AG09319 (cell line): ENCODE measurements around the gene SF3B2.
"Not testable (repeated sequence)": the region's sequence is repeated elsewhere in the genome, so short reads cannot be mapped to it uniquely, and the experiment has no call there.

ENCODE experiments used
- DNase-seq: peaks from one replicate; pipeline ENCODE4 v3.0.0-alpha.2; 2010; ENCODE audit warnings: low read depth; ENCODE audit errors: extremely low read depth
- TF ChIP-seq, protein P1 (sequence below): IDR thresholded peaks from 2 replicates; pipeline ENCODE4 v1.5.1; 2011; ENCODE audit warnings: low read depth, mild to moderate bottlenecking, inconsistent platforms, low read length, moderate library complexity

Gene SF3B2

DNA sequence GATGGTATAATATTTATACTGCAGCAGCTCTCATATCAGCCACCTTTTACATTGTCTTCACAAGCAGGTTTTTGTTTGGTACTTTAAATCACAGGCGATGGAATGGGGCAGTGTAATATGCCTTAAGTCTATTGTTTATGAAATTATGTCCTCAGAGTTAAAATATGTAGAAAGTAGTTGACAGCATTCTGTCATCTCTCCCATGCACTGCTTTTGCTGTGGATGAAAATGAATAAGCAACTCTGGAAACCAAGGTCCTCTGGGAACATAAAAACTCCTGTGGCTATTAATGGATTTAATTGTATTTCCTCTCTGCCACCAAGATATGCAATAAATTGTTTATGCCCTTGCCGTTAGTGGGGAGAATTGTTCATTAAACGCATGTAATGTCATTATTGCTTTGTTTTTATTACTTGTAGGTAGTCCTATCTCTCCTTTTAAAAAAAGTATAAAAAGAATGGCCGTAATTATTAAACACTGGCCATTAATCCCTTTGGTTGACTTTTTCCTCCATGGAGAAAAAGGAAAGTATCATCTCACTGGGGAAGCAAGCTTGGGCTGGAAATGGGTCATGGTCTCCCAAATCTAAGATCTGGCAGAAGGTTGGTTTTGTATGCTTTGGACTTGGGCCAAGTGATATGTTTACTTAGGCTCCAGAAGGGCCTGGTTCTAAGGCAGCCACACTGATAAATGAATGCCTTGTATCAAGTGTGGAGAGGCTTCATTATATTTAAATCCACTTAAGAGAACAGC is 31.0 kb downstream of the SF3B2 start:
- DNase-seq: no peak

DNA sequence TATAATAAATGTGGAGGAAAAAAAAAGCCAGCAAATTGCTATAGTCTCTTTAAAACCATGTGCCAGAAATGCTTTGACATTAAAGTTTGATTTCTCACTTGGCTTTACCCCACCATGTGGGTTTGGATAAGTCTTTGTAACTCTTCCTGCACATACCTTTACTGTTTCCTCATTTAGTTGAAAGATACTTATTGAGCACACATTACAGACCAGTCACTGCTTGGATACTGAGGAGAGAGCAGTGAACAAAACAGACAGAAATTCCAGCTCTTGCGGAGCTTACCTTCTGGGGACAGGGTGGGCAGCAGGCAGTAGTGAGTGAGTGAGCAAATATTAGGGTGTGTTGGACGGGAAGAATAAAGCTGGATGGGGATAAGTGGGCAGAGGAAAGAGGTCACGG is 31.6 kb downstream of the SF3B2 start:
- TF ChIP-seq, protein P1, sequence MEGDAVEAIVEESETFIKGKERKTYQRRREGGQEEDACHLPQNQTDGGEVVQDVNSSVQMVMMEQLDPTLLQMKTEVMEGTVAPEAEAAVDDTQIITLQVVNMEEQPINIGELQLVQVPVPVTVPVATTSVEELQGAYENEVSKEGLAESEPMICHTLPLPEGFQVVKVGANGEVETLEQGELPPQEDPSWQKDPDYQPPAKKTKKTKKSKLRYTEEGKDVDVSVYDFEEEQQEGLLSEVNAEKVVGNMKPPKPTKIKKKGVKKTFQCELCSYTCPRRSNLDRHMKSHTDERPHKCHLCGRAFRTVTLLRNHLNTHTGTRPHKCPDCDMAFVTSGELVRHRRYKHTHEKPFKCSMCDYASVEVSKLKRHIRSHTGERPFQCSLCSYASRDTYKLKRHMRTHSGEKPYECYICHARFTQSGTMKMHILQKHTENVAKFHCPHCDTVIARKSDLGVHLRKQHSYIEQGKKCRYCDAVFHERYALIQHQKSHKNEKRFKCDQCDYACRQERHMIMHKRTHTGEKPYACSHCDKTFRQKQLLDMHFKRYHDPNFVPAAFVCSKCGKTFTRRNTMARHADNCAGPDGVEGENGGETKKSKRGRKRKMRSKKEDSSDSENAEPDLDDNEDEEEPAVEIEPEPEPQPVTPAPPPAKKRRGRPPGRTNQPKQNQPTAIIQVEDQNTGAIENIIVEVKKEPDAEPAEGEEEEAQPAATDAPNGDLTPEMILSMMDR: no peak
- DNase-seq: no peak

More for the DNA sequence above, 31.0 kb downstream of the SF3B2 start:
- TF ChIP-seq, protein P1: no peak

DNA sequence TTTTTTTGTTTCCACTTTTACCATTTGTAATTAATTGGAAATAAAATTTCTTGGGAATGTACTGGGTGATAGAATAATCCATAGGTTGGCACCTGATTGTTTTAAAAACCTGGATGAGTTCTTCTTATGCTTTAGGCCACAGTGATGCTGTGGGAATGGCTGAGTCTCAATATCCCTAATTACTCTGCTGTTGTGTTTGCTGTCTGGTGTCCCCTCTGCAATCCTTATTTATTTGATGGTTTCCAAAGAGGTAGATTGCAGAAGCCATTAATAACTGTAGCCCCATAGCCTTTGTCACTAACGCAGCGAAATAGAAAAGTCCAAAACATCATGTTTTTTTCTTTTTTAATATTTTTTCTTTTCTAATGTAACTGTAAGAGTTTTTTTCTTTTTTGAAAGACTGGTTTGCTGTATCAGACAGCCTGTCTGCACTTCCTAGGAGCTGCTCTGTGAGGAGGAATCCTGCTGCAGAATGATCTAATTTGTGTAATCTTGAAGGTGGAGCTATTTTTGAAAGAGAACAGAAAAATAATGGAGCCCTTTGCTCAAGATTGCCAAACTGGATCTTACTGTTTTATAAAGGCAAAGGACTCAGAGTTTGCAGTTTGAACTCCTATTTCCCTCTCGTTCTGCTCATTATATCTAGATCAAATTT is 32.8 kb downstream of the SF3B2 start:
- DNase-seq: no peak
- TF ChIP-seq, protein P1: no peak

DNA sequence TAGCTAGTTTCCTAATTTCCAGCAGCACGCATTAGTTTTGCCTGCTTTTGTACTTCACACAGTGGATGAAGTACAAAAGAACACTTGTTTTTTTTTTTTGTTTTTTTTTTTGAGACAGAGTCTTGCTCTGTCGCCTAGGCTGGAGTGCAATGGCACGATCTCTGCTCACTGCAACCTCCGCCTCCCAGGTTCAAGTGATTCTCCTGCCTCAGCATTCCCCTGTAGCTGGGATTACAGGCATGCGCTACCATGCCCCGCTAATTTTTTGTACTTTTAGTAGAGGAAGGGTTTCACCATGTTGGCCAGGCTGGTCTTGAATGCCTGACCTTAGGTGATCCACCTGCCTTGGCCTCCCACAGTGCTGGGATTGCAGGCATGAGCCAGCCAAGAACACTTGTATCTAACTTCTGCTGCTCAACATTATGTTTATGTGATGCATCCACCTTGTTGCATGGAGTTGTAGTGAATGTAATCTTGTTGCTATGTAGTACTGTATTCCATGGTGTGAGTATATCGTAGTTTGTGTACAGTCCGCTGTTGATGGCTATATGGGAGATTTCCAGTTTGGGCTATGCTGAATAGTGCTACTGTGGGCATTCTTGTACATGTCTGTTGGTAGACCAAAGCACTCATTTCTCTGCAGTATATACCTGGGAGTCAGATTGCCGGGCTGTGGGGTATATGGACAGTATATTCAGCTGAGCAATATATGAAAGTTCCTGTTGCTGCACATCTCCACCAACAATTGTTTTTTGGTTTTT is 35.2 kb downstream of the SF3B2 start:
- no peak for DNase-seq
- TF ChIP-seq, protein P1: no peak

DNA sequence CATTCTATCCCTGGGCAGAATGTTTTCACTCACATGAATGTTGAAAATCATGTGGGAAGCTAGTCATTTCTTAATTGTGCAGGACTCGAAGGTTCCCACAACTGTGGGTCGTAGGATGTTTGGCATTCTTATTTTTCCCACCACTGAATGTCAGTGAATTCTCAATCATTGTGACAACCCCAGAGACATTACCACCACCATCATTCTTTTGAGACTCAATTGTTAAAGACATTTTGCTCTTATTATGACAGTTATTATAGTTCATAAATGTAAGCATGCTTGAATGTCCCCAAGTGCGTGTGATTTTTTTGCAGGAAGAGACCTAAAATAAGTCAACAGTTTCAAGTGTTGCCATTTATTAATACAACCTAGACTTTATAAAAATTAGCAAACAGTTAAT is 36.9 kb downstream of the SF3B2 start:
- DNase-seq: no peak
- TF ChIP-seq, protein P1: no peak

DNA sequence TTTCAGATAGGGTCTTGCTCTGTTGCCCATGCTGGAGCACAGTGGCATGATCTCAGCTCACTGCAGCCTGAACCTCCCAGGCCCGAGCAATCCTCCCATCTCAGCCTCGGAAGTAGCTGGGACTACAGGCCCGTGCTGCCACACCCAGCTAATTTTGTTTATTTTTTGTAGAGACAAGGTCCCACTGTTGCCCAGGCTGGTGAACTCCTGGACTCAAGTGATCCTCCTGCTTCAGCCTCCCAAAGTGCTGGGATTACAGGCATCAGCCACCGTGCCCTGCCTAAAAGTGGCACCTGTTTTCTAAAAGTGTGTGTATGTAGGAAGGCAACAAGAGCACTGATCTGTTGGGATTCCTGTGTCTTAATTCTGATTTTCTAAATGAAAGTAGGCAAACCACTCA is 38.1 kb downstream of the SF3B2 start:
- no peak for DNase-seq
- TF ChIP-seq, protein P1: no peak

DNA sequence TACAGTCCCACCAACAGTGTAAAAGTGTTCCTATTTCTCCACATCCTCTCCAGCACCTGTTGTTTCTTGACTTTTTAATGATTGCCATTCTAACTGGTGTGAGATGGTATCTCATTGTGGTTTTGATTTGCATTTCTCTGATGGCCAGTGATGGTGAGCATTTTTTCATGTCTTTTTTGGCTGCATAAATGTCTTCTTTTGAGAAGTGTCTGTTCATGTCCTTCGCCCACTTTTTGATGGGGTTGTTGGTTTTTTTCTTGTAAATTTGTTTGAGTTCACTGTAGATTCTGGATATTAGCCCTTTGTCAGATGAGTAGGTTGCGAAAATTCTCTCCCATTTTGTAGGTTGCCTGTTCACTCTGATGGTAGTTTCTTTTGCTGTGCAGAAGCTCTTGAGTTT is 40.0 kb downstream of the SF3B2 start:
- not testable (repeated sequence) for DNase-seq

DNA sequence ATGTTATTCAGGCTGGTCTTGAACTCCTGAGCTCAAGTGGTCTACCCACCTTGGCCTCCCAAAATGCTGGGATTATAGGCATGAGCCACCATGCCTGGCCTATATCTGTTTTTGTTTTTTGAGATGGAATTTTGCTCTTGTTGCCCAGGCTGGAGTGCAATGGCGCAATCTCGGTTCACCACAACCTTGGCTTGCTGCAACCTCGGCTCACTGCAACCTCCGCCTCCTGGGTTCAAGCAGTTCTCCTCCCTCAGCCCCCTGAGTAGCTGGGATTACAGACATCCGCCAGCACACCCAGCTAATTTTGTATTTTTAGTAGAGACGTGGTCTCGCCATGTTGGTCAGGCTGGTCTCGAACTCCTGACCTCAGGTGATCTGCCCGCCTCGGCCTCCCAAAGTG is 47.6 kb downstream of the SF3B2 start:
- DNase-seq: not testable (repeated sequence)
